ENCODE data around the gene CELF4. TPM values are rescaled to one million over a fixed set of nuclear protein-coding genes. Genes with fewer than 3 reads are reported as not detected.

The CELF4 gene
- total RNA-seq, 1 donor from 2014 or later, result 0.44 TPM

DNA sequence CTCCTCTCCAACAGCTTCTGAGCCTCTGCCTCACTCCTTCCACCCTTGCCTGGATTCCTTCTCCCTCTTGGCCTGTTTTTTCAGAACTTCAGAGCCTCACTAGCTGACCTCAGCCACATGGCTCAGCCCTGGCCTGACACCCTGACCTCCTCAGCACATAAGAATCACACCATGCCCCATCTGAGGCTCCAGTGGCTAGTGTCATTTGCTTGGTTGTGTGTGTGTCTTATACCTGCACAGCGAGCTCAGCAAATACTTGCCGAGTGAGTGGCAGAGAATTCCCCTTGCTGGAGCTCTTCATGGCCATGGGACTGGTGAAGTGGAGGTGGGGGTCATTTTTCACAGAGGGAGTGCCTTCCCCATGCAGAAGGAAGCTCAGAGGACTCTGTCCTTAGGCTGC, 70.2 kb downstream of the CELF4 start:
- TF ChIP-seq, protein P1, sequence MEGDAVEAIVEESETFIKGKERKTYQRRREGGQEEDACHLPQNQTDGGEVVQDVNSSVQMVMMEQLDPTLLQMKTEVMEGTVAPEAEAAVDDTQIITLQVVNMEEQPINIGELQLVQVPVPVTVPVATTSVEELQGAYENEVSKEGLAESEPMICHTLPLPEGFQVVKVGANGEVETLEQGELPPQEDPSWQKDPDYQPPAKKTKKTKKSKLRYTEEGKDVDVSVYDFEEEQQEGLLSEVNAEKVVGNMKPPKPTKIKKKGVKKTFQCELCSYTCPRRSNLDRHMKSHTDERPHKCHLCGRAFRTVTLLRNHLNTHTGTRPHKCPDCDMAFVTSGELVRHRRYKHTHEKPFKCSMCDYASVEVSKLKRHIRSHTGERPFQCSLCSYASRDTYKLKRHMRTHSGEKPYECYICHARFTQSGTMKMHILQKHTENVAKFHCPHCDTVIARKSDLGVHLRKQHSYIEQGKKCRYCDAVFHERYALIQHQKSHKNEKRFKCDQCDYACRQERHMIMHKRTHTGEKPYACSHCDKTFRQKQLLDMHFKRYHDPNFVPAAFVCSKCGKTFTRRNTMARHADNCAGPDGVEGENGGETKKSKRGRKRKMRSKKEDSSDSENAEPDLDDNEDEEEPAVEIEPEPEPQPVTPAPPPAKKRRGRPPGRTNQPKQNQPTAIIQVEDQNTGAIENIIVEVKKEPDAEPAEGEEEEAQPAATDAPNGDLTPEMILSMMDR (IDR thresholded peaks at IDR 0.05; ENCODE audit: unreplicated experiment), result no peak
- peaks cover 25% of the 10 kb centered on the region for H3K4me1 Mint-ChIP-seq (ENCODE audit: unreplicated experiment)
- no peak for DNase-seq (ENCODE audit: low spot score)
- H3K27me3 Mint-ChIP-seq (ENCODE audit: unreplicated experiment), result peaks cover 21% of the 10 kb centered on the region
- H3K9me3 Mint-ChIP-seq (ENCODE audit: unreplicated experiment), result no peaks in the 10 kb centered on the region
- no peak overlapping the region for H3K4me3 Mint-ChIP-seq (ENCODE audit: unreplicated experiment)
- H3K36me3 Mint-ChIP-seq (ENCODE audit: low read depth, unreplicated experiment), result peaks cover 5% of the 10 kb centered on the region
- no peak overlapping the region for H3K27ac Mint-ChIP-seq (ENCODE audit: unreplicated experiment)

- Mint-ChIP-seq H3K27me3 (ENCODE audit: unreplicated experiment) (peaks cover 17% of the 10 kb centered on the region), H3K4me3 (ENCODE audit: unreplicated experiment) (no peak overlapping the region), H3K27ac (ENCODE audit: unreplicated experiment) (no peak overlapping the region), H3K4me1 (ENCODE audit: unreplicated experiment) (peaks cover 34% of the 10 kb centered on the region), H3K9me3 (ENCODE audit: unreplicated experiment) (no peaks in the 10 kb centered on the region), H3K36me3 (ENCODE audit: low read depth, unreplicated experiment) (peaks cover 5% of the 10 kb centered on the region)
- DNase-seq (ENCODE audit: low spot score), result no peak
- TF ChIP-seq, protein P1 (IDR thresholded peaks at IDR 0.05; ENCODE audit: unreplicated experiment), result no peak
These were observed 71.2 kb downstream of the CELF4 start for GRCh38 chr18:37494406-37494805.

DNA sequence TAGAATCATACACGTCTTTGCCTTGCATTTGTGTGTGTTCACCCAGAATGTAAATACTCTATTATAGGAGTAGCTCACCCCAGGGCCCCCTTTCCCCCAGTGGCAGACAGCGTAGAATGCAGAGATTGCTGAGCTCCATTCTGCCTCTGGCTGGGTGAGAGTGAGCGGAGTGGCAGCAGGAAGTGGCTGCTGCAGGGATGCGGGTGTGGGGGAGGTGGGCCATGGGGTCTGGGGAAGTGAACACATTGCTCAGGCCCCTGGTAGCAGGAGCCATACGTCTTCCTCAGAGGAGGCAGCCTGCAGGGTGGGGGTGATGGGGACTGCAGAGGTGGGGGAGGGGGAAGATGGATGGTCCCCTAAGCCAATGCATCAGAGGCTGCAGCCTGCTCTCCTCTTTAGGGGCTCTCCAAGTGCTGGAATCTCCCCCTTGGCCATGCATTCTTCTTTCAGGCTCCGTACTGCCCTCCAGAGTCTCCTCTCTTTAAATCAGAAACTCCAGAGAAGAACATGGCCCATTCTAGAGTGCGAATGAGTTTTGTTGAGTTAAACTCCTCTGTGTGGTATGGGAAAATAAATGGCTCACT, 72.2 kb downstream of the CELF4 start:
- TF ChIP-seq, protein P1 (IDR thresholded peaks at IDR 0.05; ENCODE audit: unreplicated experiment), result no peak
- no peaks in the 10 kb centered on the region for H3K9me3 Mint-ChIP-seq (ENCODE audit: unreplicated experiment)
- H3K4me1 Mint-ChIP-seq (ENCODE audit: unreplicated experiment), result peaks cover 35% of the 10 kb centered on the region
- H3K4me3 Mint-ChIP-seq (ENCODE audit: unreplicated experiment), result peak overlapping the region; percentile 23
- no peak for DNase-seq (ENCODE audit: low spot score)
- peaks cover 12% of the 10 kb centered on the region for H3K27me3 Mint-ChIP-seq (ENCODE audit: unreplicated experiment)
- peaks cover 5% of the 10 kb centered on the region for H3K36me3 Mint-ChIP-seq (ENCODE audit: low read depth, unreplicated experiment)
- no peak overlapping the region for H3K27ac Mint-ChIP-seq (ENCODE audit: unreplicated experiment)

GRCh38 chr18:37492952-37493351, 72.6 kb downstream of the CELF4 start:
- peak overlapping the region; percentile 18 for H3K27ac Mint-ChIP-seq (ENCODE audit: unreplicated experiment)
- no peaks in the 10 kb centered on the region for H3K9me3 Mint-ChIP-seq (ENCODE audit: unreplicated experiment)
- peaks cover 40% of the 10 kb centered on the region for H3K4me1 Mint-ChIP-seq (ENCODE audit: unreplicated experiment)
- H3K4me3 Mint-ChIP-seq (ENCODE audit: unreplicated experiment), result peak overlapping the region; percentile 23
- H3K36me3 Mint-ChIP-seq (ENCODE audit: low read depth, unreplicated experiment), result peaks cover 5% of the 10 kb centered on the region
- peaks cover 16% of the 10 kb centered on the region for H3K27me3 Mint-ChIP-seq (ENCODE audit: unreplicated experiment)
- TF ChIP-seq, protein P1 (IDR thresholded peaks at IDR 0.05; ENCODE audit: unreplicated experiment), result no peak
- DNase-seq (ENCODE audit: low spot score), result no peak

DNA sequence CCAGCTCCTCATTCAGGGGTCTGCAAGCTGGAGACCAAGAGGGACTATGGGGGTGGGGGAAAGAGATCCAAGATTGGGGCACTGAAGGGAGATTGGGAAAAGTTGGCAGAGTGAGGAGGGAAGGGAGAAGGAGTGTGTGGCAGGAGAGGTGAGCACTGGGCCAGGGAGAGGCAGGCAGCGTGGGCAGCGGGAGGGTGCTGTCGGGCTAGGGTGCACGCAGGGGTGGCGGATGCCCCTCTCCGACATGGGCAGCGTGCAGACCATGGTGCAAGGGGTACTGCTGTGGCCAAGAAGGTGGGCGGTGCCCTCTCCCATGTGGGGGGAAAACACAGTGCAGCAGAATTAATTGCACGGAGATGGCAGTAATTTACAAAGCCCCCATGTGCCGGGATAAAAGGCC, 74.1 kb downstream of the CELF4 start:
- H3K27me3 Mint-ChIP-seq (ENCODE audit: unreplicated experiment), result peaks cover 24% of the 10 kb centered on the region
- TF ChIP-seq, protein P1 (IDR thresholded peaks at IDR 0.05; ENCODE audit: unreplicated experiment), result no peak
- no peak for DNase-seq (ENCODE audit: low spot score)
- no peak overlapping the region for H3K4me3 Mint-ChIP-seq (ENCODE audit: unreplicated experiment)
- peaks cover 54% of the 10 kb centered on the region for H3K4me1 Mint-ChIP-seq (ENCODE audit: unreplicated experiment)
- peaks cover 5% of the 10 kb centered on the region for H3K36me3 Mint-ChIP-seq (ENCODE audit: low read depth, unreplicated experiment)
- no peak overlapping the region for H3K27ac Mint-ChIP-seq (ENCODE audit: unreplicated experiment)
- no peaks in the 10 kb centered on the region for H3K9me3 Mint-ChIP-seq (ENCODE audit: unreplicated experiment)

All from endothelial cell (in vitro differentiated cells).